GM21447 (cell line): ENCODE measurements around the gene DMC1.
"Not testable (repeated sequence)": the region's sequence is repeated elsewhere in the genome, so short reads cannot be mapped to it uniquely, and the experiment has no call there.

Source experiments
- ATAC-seq: cut with Tn5 transposase; IDR thresholded peaks from one replicate; pipeline ENCODE4 v1.9.1; 2021; ENCODE audit not compliant: unreplicated experiment

The DMC1 gene

GRCh38 chr22:38470179-38470578 is 99.8 kb downstream of the DMC1 start:
- ATAC-seq, result not testable (repeated sequence)

- no peak for ATAC-seq
Observed at GRCh38 chr22:38469306-38469781, 100.6 kb downstream of the DMC1 start.
